ENCODE results near the gene DUSP18.
"Not testable (repeated sequence)": the region's sequence is repeated elsewhere in the genome, so short reads cannot be mapped to it uniquely, and the experiment has no call there.

The DUSP18 gene

DNA sequence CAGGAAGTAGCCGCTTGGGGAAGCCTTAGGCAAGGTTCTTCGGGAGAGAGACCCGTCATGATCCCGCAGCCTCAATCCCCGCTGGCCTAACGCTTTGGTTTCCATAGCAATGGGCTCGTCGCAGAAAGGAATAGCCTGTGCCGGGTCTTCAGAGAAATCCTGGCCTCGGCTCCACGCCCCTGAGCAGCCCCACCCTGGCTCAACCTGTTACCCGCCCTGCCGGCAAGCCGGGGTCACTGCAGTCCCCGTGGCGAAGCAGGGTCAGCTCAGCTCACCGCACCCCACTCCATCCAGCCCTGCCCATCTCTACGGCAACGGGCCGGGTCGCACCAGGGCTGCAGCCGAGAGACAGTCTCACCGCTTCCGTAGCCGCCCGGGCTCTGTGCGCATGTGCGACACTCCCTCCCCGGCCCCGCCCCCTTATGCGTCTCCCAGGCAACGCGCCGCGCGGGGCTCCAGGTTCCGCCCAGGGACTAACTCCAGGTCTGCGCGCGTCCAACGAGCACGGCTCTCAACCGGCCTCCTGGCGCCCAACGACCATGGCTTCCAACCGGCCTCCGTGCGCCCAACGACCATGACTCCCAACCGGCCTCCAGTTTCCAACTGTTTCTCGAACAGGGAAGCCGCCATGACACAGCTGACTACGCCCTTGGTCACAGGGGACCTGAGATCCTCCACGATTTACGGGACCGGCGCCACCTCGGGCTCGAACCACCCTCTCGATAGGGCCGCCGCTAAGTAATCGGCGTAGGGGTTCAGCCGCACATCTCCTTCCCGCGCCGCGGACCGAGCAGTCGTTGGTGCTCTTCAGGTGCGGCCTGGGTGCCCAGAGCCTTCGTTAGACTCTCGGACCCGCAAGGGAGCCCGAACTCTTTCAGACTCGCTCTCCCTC, at the start of gene DUSP18:
Gene DUSP18 (minus strand): TSS at position 382 of the 892 bp plus-strand sequence. CDS start 3,872 bp downstream, outside the sequence.
- DNase-seq (ENCODE audit: low read depth): peak; percentile 78

GRCh38 chr22:30714062-30714461, 46.4 kb upstream of the DUSP18 start:
- DNase-seq (ENCODE audit: low read depth): no peak

DNA sequence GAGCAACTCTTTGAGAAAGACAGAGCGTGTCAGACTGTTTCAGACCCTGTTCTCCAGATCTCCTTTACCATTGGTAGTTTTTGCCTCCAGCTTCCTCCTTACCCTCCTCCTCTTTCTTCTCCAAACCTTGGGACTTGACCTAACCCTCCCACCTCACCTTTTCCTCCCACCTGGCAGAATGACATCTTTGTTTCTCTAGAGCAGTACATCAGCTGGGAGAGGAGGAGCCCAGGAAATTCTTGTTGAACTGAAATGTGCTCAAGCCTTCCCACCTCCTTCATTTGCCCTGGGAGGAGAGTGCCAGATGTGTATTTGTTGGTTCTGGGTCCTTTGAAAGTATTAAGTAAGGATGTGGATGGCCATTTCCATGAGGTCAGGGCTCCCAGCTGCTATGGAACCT, 44.4 kb upstream of the DUSP18 start:
- no peak for DNase-seq (ENCODE audit: low read depth)

- DNase-seq (ENCODE audit: low read depth): not testable (repeated sequence)
These were observed 42.3 kb upstream of the DUSP18 start for GRCh38 chr22:30709980-30710379.

GRCh38 chr22:30705710-30706651, 38.3 kb upstream of the DUSP18 start:
- DNase-seq (ENCODE audit: low read depth): peak; percentile 96

DNA sequence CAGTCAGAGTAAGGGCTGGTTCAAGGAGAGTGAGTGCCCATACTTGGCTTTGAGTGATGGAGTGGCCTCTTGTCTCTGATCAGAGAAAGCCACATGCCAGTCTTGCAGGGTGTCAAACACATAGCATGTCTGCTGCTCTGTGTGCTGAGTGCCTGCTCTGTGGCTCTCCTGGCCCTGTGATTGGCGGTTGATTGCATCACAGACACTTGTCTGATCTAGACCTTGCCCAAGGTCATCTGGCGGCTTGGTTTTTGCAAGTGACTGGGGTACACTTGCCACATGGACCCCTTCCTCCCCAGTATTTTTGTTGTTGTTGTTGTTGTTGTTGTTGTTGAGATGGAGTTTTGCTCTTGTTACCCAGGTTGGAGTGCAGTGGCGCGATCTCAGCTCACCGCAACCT, 37.3 kb upstream of the DUSP18 start:
- DNase-seq (ENCODE audit: low read depth): no peak

DNA sequence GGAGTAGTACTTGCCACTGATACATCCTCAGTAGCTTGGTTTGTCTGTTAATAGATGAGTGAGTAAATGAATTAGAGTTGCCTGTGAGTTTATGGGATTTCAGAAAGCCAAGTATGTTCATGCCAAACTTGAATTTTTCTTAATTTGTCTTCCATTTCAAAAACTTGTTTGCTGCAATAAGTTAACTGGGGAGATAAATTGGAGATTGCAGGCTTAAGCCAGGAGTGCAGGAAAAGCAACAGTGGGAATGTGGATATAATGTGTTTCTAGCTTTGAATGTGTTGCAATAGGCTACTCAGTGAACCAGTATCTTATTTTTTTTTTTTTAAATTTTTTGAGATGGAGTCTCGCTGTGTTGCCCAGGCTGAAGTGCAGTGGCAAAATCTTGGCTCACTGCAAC, 35.2 kb upstream of the DUSP18 start:
- no peak for DNase-seq (ENCODE audit: low read depth)

- DNase-seq (ENCODE audit: low read depth): no peak
These were observed 34.2 kb upstream of the DUSP18 start for GRCh38 chr22:30701872-30702271.

DNA sequence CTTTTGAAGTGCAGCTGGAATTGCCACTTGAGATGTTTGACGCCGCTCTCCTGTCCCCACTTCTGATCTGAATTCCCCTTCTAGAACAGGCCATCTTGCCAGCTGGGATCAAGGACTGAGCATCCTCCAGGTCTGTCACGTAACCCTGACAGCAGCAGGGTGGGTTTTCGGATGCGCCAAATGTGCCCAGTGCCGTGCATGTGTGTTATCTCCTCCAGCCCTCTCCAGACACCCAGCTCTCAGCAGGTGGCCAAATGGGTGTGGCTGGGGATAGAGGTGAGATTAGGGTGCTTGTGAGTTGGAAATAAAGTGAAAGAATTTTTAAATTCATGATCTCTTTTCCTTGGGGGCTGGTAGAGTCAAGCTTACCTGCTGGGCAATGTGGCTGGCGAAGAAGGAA, 30.3 kb upstream of the DUSP18 start:
- DNase-seq (ENCODE audit: low read depth): no peak

DNA sequence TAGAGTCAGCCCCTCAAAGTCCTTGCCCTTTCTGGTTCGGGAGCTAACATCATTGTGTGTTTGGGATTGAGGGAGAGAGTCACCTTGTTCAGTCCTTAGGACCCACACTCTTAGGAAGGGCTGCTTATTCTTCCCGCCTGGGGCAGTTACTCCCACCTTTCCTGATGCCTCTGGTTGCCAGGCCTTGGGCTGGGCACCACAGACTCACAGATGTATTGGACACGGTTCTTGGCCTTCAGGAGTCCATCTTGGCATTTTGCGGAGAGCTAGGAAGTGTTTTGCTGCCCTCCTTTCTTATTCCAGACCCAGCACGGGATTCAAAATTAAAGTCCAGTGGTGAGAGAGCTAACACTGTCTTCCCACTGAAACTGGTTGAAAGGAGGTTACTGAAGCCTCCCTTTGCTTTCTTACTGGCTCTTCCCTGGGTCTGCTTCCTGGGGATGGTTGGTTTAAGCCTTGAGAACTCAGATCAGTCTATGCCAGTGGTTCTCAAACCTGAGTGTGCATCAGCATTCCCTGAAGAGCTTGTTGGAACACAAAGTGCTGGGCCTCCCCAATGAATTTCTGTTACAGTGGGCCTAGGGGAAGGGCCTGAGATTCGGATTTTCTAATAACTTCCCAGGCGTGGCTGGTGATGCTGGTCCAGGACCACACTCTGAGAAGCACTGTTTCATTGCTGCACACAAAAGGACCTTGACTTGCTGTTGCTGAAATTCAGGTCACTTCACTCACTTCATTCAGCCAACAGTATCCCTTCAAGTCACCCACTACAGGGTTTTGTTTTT, 28.4 kb upstream of the DUSP18 start:
- DNase-seq (ENCODE audit: low read depth): no peak

DNA sequence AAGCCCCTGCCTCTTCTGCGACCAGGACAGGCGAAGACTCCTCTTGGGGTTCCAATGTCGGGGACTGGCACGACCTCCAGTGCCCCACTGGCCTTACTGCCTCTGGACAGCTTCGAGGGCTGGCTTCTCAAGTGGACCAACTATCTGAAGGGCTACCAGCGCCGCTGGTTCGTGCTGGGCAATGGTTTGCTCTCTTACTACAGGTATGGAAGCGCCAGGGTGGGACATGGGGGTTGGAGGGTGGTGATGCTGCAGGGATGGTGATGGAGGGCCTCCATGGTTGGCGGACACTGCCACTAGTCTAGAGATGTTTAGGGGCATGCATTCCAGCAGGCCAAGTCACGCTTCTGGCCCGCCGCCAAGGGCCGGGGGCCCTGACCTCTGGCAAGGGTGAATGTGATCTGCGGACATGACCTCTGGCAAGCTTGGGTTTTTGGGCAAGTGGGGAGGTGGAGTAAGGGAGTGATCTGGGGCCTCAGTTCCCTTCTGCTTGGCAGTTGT, 27.7 kb upstream of the DUSP18 start:
- DNase-seq (ENCODE audit: low read depth): no peak

GRCh38 chr22:30694640-30695350, 27.1 kb upstream of the DUSP18 start, which contains the start of gene OSBP2:
TSS of gene OSBP2 (plus strand) at chr22:30694874. CDS start at chr22:30694910, 36 bp downstream.
- no peak for DNase-seq (ENCODE audit: low read depth)

GRCh38 chr22:30694171-30694639, 26.5 kb upstream of the DUSP18 start:
- no peak for DNase-seq (ENCODE audit: low read depth)

- DNase-seq (ENCODE audit: low read depth): no peak
These were observed 23.5 kb upstream of the DUSP18 start for GRCh38 chr22:30691204-30691603.

- DNase-seq (ENCODE audit: low read depth): no peak
These were observed 21.9 kb upstream of the DUSP18 start for GRCh38 chr22:30689622-30690021.

GRCh38 chr22:30687358-30687757, 19.7 kb upstream of the DUSP18 start:
- no peak for DNase-seq (ENCODE audit: low read depth)

DNA sequence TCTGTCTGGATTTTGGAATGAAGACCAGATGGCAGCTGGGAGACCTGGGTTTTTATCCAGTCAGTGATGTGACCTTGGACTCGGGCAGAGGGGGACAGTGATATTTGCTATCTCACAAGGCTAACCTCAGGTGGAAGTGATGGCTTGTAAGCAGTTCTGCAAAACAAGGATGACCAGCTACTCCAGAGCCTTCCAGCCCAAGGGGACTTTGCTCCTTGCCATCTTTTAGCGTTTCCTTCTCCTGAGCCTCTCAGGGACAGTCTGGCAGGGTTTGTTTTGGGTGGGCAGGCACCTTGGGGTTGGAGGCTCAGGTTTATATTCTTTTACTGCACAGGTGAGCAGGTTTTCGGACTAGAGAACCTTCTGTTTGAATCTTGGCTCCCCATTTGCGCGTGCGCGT, 17.5 kb upstream of the DUSP18 start:
- no peak for DNase-seq (ENCODE audit: low read depth)

DNA sequence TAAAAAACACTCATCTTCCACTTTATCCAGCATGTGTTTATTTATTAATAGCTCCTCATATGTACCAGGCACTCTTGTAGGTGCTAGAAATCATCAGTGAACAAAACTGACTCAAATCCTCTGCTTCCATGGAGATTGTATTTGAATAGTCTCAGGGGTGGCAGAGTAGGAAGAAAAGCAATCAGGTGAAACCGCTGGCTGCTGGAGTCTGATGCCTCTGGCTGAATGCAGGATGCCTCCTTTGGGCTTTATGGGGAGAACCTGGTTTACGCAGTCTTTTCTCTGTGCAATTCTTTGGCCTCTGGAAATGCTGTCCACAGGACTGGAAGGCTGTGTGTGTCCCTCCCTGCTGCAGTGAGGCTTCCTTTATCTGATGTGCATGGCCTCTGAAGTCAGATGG, 14.2 kb upstream of the DUSP18 start:
- DNase-seq (ENCODE audit: low read depth): no peak

DNA sequence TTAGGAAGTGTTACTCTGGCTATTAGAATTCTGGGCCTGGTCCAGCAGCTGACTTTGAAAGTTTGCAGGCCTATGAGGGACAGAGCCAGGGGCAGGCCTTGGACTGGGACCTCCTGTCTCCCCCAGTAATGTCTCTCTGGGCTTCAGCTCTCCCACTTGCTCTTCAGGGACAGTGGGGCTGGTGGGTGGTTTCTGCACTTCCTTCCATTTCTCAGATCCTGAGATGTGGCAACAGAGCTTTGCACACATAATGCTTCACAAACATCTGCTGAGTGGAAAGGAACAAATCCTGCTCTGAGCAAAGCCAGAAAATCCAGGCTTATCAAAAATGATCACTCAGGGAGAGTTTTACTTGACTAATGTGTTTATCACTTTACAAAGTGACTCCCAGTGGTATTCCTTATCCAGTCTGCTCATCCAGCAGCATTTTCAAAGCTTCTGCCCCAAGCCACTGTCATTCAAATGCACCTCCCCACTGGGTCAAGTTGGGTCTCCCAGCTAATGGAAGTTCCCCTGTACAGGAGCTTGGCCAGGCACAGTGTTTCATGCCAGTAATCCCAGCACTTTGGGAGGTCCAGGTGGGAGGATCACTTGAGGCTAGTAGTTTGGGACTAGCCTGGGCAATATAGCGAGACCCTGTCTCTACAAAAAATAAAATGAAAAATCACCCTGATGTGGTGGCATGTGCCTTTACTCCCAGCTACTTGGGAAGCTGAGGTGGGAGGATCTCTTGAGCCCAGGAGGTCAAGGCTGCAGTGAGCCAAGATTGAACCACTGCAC, 13.5 kb upstream of the DUSP18 start:
- no peak for DNase-seq (ENCODE audit: low read depth)

Data from GM04504 (cell line).